Stimulated activated CD4-positive, alpha-beta T cell treated with anti-CD3 and anti-CD28 coated beads, TNF-alpha, amount 100 ng/mL, for 4 hours (primary cell): ENCODE measurements around the gene OAT.

Experiments used
- DNase-seq, 3 experiments: peaks; one replicate each; pipeline ENCODE4 v3.0.0-alpha.2; 2020; ENCODE audit warnings: low read depth in 3 of 3

OAT gene

DNA sequence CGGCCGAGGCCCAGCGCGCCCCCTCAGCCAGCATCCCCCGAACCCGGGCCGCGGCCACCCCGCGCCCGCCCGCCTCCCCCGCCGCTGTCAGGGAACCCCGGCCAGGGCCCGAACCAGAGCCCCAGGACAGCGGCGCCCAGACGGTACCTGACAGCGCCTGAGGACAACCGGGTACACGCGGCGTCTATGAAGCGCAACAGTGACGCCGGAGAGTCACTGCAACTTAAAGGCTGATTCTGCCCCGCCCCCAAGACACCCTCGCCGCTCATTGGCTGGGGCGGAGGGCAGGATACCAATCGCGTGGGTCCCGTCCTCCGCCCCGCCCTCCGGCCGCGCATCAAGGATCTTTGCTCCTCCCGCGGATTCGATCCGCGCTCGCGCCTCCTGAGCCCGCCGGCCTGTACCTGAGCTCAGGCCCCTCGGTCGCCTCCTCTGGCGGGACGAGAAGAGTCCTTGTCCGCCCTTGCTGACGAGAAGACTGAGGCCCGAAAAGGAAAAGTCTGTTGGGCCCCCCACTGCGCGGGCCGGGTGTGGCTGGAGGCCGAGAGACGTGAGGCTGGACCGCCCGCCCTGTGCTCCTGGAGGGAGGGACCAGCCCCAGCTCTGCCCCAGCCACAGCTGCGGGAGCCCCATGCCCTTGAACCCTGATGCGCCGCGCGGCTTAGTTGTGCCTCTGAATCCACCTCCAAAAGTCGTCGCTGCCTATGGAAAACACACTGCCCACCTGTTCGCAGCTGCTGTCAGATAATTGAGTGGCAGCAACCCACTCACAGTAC is at the start of gene OAT:
Gene OAT (minus strand): TSS at position 198 of the 776 bp plus-strand sequence. CDS start 6,752 bp downstream, outside the sequence.
- DNase-seq, result peak; percentile 89 to 92 (median 91)

DNA sequence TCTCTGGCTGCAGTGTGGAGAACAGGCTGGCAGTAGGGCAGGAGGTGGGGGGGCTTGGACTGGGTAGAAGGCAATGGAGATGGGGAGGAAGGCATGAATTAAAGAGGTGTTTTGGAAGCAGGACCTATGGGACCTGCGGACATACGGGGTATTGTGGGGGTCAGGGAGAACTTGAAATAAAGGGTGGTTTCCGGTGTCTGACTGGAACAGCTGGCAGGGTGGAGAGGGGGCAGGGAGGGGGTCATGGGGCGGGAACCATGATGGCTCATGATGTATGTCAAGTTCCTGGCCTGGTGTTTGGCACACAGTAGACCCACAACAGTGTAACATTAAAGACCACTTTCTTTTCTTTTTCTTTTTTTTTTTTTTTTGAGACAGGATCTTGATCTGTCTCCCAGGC is 48.4 kb upstream of the OAT start:
- no peak for DNase-seq

GRCh38 chr10:124465777-124466488 is 47.2 kb upstream of the OAT start:
- no peak for DNase-seq

- no peak for DNase-seq
Observed at GRCh38 chr10:124465003-124465776, 46.5 kb upstream of the OAT start.

- DNase-seq, result no peak
Observed at GRCh38 chr10:124464028-124464965, 45.6 kb upstream of the OAT start.

DNA sequence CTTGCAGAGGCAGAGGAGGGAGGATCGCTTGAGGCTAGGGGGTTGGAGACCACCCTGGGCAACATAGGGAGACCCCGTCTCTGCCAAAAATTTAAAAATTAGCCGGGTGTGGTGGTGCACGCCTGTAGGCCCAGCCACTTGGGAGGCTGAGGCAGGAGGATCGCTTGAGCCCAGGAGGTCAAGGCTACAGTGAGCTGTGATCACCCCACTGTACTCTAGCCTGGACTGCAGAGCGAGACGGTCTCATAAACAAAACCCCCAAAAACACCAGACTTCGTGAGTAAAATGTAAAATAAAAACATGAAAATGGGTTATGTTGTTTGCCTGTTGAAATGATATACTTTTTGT is 43.6 kb upstream of the OAT start:
- no peak for DNase-seq

DNA sequence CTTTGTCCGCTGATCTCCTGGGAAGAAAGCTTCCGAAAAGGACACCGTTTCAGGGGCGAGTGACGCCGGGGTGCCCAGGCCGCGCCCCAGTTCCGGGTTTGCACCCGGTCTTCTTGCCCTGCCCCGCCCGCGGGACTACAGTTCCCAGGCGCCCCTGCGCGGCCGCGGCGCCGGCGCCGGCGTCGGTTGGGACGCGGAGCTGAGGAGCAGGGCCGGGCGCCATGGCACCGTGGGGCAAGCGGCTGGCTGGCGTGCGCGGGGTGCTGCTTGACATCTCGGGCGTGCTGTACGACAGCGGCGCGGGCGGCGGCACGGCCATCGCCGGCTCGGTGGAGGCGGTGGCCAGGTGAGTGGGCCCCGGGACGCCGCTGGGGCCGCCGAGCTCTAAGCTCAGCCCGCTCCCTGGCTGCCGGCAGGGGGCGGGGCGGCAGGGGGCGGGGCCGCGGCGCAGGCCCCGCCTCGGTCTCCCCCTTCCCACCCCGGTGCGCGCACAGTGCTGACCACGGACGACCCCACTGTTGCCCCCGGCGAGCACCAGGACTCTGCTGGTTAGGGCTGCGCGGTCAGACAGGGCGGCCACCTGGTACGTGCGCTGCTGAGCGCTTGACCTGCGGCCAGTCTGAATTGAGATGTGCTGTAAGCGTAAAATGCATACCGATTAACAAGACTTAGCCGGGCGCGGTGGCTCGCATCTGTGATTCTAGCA is 43.1 kb upstream of the OAT start, which contains the start of gene LHPP:
Gene LHPP (plus strand): TSS at position 182 of the 706 bp plus-strand sequence. CDS start 40 bp downstream, at position 222.
- peak; percentile 70 to 80 (median 72) for DNase-seq

DNA sequence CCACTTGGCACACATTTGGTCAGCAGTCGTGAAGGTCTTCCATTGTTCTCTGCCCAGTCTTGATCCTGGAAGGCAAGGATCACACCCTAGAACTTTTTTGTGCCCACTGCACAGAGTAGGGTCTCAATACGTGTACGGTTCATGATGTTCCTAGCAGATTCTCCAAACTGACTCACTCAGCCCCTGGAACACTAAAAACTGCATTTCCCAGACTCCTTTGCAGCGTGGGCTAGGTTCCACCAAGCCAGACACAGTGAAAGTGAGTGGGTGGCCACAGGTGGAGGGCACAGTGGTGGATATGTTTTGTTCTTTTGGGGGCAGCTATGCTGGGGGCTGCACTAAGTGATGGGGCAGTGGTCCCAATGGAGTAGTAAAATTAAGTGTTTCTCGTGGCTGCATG is 41.4 kb upstream of the OAT start:
- no peak for DNase-seq

DNA sequence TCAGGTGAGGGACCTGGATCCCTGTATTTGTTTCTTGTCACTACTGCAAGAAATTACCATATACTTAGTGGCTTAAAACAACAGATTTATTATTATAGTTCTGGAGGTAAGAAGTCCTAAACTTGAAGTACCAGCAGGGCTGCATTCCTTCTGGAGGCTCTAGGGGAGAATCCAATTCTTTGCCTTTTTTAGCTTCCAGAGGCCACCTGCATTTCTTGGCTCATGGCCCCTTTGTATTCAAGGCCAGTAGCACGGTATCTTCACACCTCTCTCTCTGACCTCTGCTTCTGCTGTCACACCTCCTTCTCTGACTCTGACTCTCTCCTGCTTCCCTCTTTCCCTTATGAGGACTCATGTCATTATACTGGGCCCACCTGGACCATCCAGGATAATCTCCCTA is 40.7 kb upstream of the OAT start:
- no peak for DNase-seq

- no peak for DNase-seq
Observed at GRCh38 chr10:124458889-124459288, 40.2 kb upstream of the OAT start.

GRCh38 chr10:124458473-124458872 is 39.8 kb upstream of the OAT start:
- no peak for DNase-seq

- DNase-seq, result no peak
Observed at GRCh38 chr10:124455441-124455840, 36.7 kb upstream of the OAT start.

DNA sequence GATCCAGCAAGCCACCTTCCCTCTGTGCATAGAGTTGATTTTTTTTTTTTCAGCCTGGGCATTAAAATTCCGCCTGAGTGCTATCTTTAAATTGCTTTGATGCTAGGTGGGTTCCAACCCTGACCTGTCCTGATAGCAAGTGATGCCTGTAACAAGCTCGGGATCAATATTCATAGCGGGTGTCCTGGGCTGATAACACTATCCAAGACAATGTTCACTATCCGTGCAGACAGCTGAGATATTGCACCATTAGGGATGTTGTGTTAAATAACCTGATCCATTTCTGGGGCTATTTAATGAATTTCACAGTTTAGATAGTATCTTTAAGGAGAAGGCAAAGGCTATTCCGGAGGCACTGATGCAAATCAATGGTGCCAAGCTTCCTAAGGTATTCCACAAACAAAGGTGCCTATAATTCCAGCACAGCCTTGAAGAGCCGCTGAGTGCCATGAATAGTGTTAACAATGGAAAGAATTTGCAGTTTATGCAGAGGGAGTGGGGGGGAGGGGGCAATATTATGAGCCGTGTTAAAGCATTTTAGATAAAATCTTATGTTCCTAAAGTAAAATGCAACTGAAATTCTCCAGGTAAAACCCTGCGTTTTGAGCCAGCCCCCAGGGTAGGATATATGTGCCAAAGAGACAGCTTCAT is 35.4 kb upstream of the OAT start:
- DNase-seq, result no peak

DNA sequence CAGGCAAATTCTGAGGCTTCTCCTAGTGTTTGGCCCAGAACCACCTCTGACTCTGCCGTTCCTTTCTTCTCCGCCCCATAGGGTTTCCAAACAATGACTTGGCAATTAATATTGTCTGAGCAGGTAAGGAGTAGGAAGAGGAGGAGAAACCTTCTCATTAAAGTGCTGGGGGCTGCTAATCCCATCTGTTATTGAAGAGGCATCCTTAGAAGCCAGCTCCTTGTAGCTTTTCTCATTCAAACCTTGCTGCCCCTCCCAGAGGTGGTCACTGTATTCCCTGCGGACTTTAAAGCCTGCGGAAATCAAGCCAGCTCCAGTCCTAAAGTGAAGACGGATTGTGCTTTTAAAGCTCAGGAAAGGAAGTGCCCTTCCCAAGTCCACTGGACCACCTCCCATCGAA is 32.6 kb upstream of the OAT start:
- no peak for DNase-seq

DNA sequence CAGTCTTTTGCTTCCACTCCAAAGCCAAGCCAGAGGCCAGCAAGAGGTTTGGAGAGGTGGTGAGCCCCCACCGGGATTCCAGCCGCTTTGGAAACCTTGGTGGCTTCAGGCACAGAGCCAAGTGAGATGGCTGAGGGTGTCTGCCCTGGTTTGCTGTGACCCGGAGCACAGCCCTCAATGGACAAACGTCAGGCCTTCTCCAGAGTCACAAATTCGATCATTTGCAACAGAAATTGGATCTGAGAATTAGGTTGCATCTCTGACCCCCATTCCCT is 32.0 kb upstream of the OAT start:
- no peak for DNase-seq

- no peak for DNase-seq
Observed at GRCh38 chr10:124450012-124450782, 31.5 kb upstream of the OAT start, which contains the start of gene NKX1-2. NKX1-2 (minus strand) TSS chr10:124450035; CDS start chr10:124449943, 92 bp downstream.

DNA sequence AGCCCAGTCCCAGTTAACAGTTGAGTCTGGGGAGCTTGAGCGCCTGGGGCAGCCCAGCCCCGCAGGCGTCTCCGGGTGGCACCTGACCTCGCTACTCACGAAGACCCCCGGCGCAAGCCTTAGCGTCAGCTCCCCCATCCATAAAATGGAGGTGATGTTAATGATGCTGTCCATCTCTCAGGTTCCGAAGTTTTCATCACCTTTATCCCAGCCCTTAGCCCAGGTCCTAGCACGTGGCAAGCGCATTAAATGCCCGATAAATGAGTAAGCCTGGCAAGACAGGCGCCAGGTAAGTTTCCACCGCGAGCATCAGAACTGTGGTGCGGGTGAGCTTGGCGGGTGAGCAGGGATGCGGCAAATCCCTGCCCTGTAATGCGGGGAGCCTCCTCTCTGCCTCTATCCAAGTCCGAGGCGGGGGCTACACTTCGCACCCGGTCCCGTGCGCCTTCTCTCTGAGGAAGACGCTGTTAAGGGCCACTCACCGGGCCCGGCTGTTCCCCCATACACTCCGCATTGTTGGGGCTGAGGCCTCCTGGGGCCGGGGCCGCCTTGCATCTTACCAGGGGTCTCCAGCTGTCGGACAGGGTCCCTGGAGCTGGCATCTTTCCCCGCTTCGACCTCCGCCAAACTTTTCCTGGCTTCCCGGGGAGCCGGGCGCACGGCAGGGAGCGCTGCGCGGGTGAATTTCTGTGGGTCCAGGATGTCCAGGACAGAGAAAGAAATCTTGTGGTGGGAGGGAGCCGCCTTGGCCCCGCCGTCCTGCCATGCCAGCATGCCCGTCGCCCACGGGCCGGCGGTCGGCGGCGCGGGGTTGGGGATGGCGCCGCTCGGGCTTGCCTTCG is 30.7 kb upstream of the OAT start:
- DNase-seq, result no peak

DNA sequence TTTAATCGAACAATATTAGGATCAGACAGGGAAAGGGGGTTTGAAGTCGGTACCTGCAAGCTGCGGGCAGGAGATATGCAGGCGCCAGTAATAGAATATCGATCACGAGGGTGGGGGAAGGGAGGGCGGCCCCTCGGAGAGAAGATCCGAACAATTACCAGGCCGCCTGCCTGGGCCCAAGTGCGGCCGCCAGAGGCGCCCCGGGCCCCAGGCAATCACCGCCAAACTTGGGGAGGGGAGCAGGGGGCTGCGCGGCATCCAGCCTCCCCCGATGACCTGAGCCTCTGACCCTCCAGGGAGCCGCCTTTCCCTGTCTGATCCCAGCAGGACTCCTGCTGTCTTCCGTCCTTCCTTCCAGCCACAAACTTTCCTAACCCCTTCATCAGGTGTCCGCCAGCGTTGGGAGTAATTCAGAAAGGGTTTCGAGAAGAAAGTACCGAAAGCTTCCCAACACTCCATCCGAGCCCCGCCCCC is 30.0 kb upstream of the OAT start:
- no peak for DNase-seq
